ENCODE results near the gene RYR3. TPM values are rescaled to one million over a fixed set of nuclear protein-coding genes. Genes with fewer than 3 reads are reported as not detected.

RYR3 gene
- total RNA-seq, 1 donor from 2014 or later, result 6.3 TPM

DNA sequence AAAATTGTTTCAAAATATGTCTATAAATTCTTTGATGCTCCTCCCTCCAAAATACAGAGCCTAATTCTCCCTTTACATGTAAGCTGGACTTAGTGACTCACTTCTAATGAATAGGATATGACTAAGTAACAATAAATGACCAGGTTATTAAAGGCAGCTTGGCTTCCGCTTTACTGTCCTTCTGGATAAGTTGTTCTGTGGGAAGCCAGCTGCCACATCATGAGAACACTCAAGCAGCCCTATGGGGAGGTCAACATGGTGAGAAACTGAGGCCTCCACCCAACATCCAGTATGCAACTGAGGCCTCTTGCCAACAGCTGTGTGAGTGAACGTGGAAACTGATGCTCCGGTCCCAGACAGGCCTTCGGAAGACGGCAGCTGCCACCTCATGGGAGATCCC lies 410.2 kb downstream of the RYR3 start:
- DNase-seq, result no peak

DNA sequence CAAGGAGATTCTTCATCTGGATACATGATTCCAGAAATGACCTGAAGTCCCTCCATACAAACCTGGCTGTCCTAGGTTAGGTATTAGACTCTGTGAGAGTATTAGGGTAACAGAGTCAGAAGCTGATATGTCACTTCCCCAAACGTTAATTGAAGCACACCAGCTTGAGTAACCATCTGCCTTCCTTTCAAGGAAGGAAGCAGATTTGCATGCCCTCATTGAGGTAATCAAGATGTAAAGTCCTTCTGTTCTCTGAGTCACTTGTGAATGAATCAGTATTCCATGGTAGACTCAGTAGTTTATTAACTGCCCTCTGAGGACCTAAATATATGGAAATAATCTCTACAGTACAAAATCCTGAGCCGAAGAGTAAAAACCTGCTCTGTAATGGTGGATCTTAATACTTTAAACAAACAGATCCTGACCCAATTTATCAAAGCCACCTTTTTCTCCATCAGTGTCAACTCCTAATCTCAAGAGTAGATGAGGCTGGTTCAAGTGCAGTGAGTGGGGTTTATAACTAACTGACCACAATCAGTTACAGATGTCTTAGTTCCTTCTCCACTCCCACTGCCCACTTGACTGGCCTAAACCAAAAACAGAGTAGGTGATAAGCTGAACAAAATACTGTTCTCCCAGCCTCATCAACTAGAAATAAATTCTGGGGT lies 411.4 kb downstream of the RYR3 start:
- DNase-seq, result no peak

DNA sequence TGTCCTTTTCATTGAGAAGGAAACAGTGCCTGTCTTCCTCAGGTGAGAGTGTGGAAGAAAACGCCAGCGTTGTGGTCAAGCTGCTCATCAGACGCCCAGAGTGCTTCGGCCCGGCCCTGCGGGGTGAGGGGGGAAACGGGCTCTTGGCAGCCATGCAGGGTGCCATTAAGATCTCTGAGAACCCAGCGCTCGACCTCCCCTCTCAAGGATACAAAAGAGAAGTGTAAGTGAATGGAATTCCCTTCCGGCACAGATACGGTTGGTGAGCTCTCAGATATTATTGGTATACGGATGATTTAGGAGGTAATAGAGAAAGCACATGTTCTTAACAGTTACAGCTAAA lies 411.9 kb downstream of the RYR3 start:
- no peak for DNase-seq

DNA sequence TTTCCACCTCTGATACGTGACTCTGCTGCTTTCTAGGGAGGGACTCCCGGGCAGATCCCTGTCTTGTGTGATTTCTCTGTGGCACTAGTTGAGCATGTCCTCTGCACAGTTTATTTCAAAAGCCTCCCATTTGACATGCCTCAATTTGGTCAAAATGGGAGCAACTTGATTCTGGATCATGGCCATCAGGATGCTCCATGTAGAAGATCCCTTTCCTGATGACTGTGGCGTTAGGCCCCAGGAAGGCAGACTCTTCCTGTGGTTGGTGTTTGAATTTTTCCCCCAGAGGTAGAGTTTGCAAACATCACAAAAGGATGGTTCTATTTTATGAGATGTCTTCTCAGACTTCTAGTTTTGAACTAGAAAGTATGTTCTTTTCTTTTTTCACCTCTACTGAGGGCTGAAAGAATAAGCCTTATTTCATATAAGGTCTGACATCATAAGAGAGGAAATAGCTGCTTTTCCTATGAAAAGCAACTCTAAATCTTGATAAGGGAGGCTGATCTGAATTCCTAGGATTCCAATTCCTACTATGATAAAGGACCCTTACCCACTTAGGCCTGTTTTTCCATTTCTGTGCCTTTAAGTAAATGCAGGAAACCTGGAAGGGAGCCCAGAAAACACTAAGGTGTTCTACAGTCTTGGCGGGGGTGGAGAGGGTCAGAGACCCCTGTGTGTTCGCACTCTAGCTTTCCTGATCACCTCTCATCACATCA lies 413.7 kb downstream of the RYR3 start:
- DNase-seq, result no peak

DNA sequence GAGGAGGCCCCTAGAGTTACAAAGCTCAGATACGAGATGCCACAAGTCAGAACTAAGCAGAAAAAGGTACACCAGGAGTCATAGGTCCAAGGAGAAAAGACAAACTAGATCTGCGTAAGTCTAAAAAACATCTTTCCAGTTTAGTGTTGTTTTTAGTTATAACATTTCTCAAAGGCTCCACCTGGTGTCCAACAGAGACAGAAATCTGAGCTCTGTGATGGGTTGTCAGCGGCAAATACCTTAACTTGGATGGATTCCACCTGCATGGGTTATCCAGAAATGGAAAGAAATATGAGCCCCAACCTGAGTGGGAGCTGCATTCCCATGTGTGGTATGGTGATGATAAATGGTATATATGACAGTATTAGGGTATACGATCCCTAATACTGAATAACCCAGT lies 418.9 kb downstream of the RYR3 start:
- DNase-seq, result no peak

DNA sequence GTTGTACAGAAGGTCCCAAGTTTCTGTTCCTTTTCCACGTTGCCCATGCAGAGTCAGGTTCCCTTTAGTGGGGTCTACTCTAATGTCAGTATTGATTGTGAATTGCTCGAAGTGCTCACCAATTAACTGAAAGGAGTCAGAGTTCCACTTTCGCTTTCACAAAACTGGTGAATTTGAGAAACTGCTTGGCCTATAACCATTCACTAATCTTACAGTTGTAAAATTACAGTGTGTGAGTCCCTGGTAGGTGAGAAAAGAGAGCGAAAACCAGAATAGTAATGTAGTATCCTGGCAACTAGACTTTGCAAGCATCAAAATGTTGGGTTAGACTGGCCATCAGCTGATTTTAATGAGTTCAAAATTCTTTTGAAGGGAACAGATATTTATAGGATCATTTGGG lies 420.0 kb downstream of the RYR3 start:
- DNase-seq, result no peak

DNA sequence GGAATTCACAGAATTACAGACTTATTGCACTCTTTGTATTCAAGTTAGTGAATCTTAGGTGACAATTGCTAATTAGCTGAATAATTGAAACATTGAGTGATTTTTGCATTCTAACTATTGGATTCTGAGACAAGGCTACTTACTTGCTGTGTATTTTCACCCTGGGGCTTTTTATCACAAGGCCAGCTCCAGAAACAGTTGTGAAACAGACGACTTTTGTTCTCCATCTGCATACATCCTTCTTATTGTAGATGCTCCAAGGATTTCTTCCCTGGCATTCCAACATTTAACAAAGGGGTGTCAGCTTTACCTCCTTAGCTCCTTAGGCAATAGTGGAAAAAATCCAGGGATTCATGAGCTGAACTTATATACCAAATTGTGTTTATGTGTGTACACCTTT lies 424.4 kb downstream of the RYR3 start:
- DNase-seq, result no peak

DNA sequence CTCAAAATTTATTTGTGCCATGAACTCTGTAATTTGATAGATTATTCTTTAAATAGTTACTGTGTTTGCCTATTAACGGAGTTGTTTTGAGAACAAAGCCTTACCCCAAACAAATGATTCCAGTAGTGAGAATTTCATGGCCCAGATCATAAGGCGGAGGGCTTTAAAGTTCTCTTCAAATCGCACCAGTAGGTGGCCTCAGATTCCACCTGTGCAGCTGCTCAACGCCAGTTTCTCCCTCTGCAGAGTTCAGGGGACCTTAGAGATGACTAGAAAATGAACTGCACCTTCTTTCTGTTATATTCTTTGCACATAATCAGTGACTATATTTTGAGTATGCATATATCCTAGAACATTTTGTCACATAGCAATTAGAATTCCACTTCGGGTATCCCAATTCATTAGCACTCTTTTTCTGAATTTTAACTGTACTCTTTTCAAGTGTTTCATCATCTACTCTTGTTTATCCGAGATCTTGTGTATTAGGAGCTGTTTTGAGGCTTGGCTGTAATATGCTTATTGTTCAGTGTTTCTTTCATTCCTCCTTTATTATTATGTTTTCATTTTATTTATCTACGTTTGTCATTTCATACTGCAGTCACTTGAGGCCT lies 425.0 kb downstream of the RYR3 start:
- DNase-seq, result no peak

DNA sequence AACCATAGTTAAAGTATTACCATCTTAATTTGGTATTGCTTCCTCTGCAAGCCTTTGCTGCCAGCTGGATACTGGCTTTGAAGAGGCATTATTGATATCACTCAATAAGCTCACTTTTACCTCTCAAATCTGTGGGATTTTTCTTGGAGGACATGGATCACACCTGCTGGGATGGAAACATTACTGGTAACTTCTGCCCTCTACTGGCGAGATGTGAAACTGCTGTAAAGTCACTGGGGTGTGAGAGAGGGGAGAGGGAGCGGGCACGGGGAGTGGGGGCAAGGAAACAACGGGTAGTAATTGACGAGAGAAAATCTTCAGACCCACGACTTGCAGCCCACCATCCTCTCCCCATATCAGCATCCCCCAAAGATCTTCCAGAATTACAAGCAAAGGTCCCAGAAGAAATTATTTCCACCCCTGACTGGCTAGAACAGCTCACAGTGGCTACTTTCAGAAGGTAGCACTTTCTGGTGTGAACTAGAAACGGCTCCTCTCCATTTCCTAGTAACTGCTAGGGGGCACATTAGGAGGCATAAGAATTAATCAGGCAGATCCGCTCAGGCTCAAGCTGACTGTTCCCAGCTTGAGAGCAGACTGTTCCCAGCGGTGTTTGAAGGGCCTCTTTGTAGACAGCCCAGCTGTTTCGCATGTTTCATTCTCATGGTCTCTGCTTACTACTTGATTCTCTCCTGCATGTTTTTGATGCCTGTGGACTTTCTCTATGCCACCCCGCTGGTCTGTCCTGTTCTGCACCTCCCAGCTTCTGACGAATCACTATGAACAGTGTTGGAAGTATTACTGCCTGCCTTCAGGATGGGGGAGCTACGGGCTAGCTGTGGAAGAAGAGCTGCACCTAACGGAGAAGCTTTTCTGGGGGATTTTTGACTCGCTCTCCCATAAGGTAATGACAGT lies 427.2 kb downstream of the RYR3 start:
- no peak for DNase-seq

DNA sequence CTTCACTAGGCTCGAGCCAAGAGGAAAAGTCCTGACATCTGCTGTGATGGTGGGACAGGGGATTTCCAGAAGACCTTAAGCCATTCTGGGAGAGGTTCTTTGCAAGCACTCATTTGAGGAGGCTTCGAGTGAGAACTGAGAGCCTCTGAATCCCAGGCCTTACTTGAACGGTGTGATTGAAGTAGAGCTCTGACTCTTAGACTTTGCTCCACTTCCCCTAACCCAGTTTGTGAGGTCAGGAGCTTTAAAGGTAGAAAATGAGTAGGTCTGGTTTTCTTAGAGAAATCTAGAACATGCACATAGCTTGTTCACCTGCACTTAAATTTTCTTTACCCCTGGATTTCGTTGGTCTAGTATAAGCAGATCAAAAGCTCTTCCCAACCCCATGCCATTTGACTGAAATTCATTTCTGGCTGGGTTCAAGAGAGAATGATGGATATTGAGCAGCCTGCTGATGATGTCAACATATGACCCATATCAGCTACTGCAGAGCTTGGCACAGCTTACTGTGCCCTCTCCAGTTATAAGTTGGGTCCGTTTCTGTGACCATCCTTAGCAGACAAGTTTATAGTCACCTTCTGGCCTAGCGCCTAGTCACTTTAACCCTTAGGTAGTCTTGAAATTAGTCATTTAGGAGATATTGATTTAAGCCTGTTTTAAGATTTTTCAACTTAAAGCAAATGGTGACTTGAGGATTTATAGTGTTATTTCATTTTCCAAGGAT lies 428.3 kb downstream of the RYR3 start:
- no peak for DNase-seq

DNA sequence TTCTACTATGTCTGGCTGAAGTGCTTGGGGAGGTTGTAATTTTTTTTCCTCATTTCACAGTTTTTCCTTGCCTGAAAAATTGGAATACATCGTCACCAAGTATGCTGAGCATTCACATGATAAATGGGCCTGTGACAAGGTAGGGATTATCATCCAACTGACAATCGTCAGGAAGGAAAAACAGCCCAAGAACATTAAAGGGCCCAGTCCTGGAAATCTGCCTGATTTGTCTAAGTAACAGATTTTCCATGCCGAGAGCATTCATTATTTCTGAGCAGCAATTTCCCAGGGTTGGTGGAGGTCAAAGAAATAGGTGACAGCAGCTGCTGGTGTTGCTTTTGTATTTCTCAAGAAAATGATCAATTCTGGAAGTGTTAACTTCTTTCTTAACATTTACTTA lies 431.5 kb downstream of the RYR3 start:
- peak; percentile 29 for DNase-seq

DNA sequence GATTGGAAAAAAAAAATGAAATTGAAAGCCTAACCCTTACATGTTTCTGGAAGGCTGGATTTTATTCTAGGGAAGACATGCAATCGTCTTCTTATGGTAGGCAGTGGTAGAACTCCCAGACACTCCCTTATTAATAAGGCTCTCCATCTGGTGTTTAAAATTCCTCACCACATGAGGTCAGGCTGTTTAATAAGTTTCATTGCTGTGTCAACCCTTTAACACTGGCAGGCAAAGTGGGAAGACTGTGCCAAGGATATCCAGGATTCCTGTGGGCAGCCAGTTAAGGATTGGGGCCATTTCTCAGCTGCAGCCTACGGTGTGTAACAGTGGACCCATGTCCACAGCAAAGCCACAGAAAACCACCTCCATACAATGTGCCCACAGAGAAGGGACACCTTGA lies 432.0 kb downstream of the RYR3 start:
- no peak for DNase-seq

DNA sequence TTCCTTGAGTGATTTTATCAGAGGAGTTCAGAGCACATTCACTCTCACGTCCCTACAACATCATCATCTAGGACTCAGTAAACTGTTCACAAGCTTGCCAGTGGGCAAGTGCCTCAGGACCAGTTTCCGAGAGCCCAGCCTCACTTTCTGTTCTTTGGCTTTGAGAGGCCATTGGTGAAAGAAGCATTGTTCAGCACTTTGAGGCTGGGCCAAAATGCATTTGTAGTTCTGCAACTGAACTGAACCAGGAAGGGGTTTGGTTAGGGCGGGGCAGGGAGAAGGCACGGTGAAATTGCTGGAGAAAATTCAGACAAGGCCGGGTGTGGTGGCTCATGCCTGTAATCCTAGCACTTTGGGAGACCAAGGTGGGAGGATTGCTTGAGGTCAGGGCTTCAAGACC lies 435.4 kb downstream of the RYR3 start:
- no peak for DNase-seq

DNA sequence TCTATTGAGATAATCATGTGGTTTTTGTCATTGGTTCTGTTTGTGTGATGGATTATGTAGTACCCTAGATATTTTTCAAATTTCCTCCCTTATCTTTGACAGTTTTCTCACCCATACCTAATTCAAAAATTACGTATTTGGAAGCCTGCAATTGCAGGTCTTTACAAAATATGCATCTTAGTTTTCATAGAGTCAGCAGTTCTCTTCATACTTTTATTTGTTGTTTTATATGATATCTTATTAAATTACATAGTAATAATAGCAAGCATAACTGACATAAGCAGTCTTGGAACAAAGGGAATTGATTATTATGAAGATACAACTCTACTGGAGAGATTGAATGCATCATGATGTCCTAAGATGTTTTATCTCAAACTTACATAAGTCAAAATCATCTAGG lies 442.2 kb downstream of the RYR3 start:
- DNase-seq, result no peak

DNA sequence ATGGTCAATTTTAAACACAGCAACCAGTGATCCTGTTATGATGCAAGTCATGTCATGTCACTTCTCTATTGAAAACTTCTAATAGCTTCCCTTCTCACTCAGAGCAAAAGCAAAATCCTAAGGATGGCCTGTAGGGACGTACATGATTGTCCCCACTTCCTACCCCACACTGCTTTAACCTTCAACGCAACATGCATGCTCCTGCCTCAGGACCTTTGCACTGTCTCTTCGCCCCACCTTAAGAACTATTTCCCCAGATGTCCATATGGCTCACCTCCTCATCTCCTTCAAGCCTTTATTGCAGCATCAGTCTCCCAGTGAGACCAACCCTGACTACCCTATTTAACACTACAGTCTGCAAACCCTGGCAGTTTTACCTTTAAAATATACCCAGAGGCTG lies 443.5 kb downstream of the RYR3 start:
- DNase-seq, result no peak

DNA sequence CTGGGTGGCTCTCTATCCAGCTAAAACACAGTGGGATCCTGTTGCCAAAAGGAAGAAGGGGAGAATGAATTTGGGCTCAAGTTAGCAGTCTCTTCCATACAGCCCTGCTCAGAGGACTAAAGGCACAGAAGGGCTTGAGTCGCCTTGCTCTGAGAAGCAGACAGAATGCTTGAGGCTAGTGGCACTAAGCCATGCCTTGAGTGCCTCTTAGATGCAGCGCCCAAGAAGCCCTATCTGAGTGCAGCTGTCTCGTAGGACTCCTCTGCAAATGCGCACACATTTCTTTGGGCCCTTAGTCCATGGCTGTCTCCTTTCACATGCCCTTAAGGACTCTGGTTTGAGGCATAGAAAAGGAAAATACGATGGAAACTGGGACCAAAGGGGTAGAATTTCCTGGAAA lies 446.2 kb downstream of the RYR3 start:
- no peak for DNase-seq

DNA sequence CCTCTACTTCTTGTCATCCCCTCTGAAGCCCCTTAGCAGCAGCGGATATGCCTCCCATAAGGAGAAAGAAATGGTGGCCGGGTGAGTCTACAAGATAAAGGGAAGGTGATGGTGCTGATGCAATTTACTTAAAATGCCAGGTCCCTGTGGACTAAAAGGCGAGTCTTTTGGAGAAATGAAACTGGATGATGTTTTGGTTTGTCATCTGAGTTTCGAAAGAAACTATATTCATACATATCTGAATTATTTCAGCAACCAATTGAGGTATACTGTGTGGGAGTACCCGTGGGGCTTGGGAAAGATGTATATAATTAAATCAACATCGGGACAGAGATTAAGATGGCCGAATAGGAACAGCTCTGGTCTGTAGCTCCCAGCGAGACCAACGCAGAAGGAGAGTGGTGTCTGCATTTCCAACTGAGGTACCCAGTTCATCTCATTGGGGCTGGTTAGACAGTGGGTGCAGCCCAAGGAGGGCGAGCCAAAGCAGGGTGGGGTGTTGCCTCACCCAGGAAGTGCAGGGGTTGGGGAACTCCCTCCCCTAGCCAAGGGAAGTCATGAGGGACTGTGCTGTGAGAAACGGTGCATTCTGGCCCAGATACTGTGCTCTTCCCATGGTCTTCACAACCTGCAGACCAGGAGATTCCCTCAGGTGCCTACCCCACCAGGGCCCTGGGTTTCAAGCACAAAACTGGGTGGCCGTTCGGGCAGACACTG lies 446.9 kb downstream of the RYR3 start:
- no peak for DNase-seq

DNA sequence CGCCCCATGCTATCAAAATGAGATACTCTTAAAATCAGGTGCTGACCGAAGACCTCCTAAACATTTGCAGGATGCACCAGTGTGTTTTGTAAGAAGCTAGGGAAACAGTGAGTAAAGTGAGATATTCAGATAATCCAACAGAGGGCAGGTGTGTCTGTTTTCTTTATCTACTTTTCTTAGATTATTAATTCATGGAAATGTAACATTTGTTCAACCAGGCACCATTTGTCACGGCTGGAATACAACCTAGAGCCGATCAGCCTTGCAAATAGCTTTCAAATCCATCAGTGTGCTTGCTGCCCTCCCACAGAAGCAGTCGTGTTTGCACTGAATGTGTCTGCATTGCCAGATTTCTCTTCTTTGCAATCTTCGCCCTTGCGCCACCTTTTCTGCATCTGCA lies 455.6 kb downstream of the RYR3 start:
- no peak for DNase-seq

DNA sequence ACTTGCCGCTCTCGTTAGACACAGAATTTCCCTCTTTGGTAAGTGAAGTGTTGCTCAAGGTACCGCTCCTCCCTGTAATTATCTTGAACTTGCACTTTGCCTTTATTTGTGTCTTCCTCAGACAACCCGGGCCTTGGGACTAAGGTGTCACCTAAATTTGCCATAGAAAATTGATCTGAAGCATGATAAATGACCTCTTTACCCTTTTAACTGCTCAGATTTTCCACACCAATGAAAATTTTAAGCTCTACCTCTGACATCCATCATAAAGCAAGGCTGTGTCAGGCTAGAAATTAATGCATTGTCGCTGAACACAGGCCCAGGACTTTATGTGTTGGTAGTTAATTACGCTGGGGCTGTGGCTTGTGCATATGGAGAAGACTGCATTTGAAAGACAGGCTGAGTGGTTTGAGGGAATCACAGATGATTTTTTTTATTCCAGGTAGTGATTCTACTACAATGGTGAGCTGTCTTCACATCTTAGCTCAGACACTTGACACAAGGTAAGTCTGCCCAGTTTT lies 458.0 kb downstream of the RYR3 start:
- no peak for DNase-seq

DNA sequence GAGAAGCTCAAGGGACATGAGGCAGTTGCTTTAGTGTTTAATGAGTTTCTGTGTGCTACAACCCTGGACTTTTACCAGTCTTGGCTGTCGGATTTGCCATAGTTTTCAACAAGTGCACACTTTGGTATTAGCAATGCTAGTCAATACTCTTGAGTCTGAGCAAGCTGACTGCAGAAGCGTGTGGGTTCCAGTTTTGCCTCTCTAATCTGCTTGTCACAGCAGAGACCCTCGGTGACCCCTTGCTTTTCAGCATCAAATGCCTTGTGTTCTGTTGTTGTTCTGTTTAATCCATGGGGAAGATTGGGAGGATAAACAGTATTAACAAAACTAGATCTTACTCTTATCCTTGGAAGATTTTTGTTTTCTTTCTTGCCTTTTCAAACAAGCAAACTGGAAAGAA lies 463.2 kb downstream of the RYR3 start:
- DNase-seq, result no peak

DNA sequence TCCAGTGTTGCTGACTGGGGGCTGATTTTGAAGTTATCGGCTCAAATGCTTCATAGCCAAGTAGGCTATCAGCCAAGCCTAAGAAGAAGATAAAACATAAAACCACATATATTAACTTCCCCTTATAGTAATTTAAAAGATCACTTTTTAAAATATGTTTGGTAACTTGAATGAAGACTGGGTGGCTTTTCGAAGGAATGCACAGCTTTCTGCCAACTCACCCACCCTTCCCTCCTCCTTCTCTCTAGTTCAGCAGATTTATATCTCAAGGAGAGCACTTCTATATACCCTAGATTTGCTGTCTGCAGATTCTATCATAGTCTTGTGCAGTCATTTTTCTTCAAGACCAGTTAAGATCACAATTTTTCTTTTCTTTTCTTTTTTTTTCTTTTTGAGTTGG lies 468.1 kb downstream of the RYR3 start:
- DNase-seq, result no peak
